Right atrium auricular region (tissue), 2 donors: Measurements from ENCODE around the gene TAX1BP1. TPM values are rescaled to one million over a fixed set of nuclear protein-coding genes. Genes with fewer than 3 reads are reported as not detected.

ENCODE experiments used
- DNase-seq: peaks from one replicate; pipeline ENCODE4 v3.0.0-alpha.2; 2019; ENCODE audit warnings: low spot score
- H3K27ac ChIP-seq, 2 donors: fragments of 200-600 bp; sonication (generic); 1 replicate in 1 of 2; 2 replicates in 1 of 2; pipeline ENCODE4 v1.5.1; 2016 to 2019
- H3K27me3 ChIP-seq, 2 donors: fragments of 200-600 bp; sonication (generic); one replicate each; pipeline versions ENCODE4 v1.5.1 to v1.6.0; 2017 to 2019
- H3K36me3 ChIP-seq: fragments of 200-600 bp; sonication (generic); one replicate; pipeline ENCODE4 v1.5.1; 2016
- H3K4me1 ChIP-seq, 2 donors: fragments of 200-600 bp; sonication (generic); one replicate each; pipeline versions ENCODE4 v1.5.1 to v1.6.0; 2017 to 2019
- H3K4me3 ChIP-seq, 2 donors: fragments of 200-600 bp; sonication (generic); 1 replicate in 1 of 2; 2 replicates in 1 of 2; pipeline ENCODE4 v1.5.1; 2017 to 2019; ENCODE audit warnings: mild to moderate bottlenecking in 1 of 2, moderate library complexity in 1 of 2
- H3K9me3 ChIP-seq, 2 donors: fragments of 200-600 bp; sonication (generic); one replicate each; pipeline ENCODE4 v1.5.1; 2019
- CTCF ChIP-seq, 2 donors: fragments of 200-600 bp; sonication (generic); IDR thresholded peaks; one replicate each; pipeline ENCODE4 v1.5.1; 2019; ENCODE audit warnings: antibody characterized with exemption in 2 of 2
- total RNA-seq, 2 donors: library from RNA; depleted of rRNA; stranded (reverse); fragments of >200 nt; gene quantifications; one replicate each; pipeline ENCODE4 v1.1.0, GENCODE V29; 2016

The TAX1BP1 gene
- total RNA-seq, 2 donors from 2014 or later, result 90.0 to 124 TPM

- Histone ChIP-seq H3K27me3 (no peaks in the 10 kb centered on the region), H3K36me3 (no peaks in the 10 kb centered on the region), H3K4me1 (no peaks in the 10 kb centered on the region), H3K9me3 (no peaks in the 10 kb centered on the region), H3K27ac (no peak overlapping the region), H3K4me3 (no peak overlapping the region)
- no peak for DNase-seq
- no peak for TF ChIP-seq CTCF (IDR thresholded peaks at IDR 0.05)
Measured at GRCh38 chr7:27730112-27730511, 9.8 kb upstream of the TAX1BP1 start.

- H3K9me3 ChIP-seq, result no peaks in the 10 kb centered on the region
- no peak overlapping the region for H3K27ac ChIP-seq
- DNase-seq, result no peak
- H3K36me3 ChIP-seq, result no peaks in the 10 kb centered on the region
- peaks cover 0 to 9% of the 10 kb centered on the region in 2 donors for H3K4me1 ChIP-seq
- H3K4me3 ChIP-seq, result no peak overlapping the region
- no peaks in the 10 kb centered on the region for H3K27me3 ChIP-seq
- TF ChIP-seq CTCF (IDR thresholded peaks at IDR 0.05), result no peak
Measured at GRCh38 chr7:27734583-27734982, 5.4 kb upstream of the TAX1BP1 start.

GRCh38 chr7:27735165-27735564 lies 4.8 kb upstream of the TAX1BP1 start:
- TF ChIP-seq CTCF (IDR thresholded peaks at IDR 0.05), result no peak
- Histone ChIP-seq H3K9me3 (no peaks in the 10 kb centered on the region), H3K36me3 (no peaks in the 10 kb centered on the region), H3K4me1 (peaks cover 0 to 9% of the 10 kb centered on the region in 2 donors), H3K4me3 (no peak overlapping the region), H3K27ac (no peak overlapping the region), H3K27me3 (no peaks in the 10 kb centered on the region)
- DNase-seq, result no peak

DNA sequence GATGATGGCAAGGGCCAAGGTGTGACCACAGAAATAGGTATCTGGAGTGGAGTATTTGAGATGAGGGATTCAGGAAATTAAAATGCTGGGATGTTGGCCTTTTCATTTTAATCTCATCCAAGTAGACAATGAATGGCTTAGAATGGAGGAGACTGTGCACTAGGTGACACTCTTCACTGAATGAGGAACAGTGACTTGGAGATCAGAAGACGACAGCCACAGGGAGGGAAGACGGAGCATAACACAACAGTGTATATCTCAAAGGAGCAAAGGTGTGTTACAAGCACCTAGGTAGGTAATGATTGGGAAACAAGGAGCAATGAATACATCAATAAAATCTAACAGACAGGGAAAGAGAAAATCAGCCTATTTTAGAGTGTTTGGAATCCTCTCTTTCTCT lies 4.1 kb upstream of the TAX1BP1 start:
- no peak for DNase-seq
- Histone ChIP-seq H3K4me3 (no peak overlapping the region), H3K36me3 (no peaks in the 10 kb centered on the region), H3K9me3 (no peaks in the 10 kb centered on the region), H3K4me1 (peaks cover 0 to 9% of the 10 kb centered on the region in 2 donors), H3K27ac (no peak overlapping the region), H3K27me3 (no peaks in the 10 kb centered on the region)
- no peak for TF ChIP-seq CTCF (IDR thresholded peaks at IDR 0.05)

DNA sequence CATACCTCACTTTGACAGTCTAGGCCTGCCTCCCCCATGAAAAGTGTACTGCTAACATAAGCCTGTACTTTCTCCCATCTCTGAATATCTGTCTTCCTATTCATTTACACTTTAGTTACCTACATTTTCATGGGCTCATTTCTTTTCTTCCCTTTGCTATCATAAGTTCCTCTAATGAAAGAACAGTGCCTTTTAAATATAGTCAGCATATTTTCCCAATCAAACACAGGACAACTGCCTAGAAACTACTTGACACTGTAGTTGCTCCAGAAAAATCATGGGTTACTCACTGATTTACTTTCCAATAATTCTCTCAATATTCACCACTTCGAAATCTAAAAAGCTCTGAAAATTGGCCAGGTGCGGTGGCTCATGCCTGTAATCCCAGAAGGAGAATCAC lies 2.8 kb upstream of the TAX1BP1 start:
- TF ChIP-seq CTCF (IDR thresholded peaks at IDR 0.05), result no peak
- Histone ChIP-seq H3K4me1 (peaks cover 0 to 18% of the 10 kb centered on the region in 2 donors), H3K9me3 (no peaks in the 10 kb centered on the region), H3K27ac (no peak overlapping the region), H3K36me3 (no peaks in the 10 kb centered on the region), H3K4me3 (no peak overlapping the region), H3K27me3 (no peaks in the 10 kb centered on the region)
- DNase-seq, result no peak

DNA sequence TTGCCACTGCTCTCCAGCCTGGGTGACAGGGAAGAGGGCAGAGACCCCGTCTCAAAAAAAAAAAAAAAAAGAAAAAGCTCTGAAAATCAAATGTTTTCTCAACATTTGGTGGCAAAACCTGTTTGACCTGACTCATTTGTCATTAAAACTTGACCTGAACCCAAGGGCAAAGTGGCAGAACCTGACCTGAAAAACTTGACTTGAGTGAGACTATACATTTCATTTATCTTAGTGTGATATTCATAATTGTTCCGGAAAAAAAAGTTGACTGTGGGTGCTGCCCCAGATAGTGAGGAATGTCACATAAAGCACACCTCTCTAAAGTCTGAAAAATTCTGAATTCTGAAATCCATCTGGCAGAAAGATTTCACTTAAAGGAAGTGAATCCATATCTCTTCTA lies 2.3 kb upstream of the TAX1BP1 start:
- Histone ChIP-seq H3K9me3 (no peaks in the 10 kb centered on the region), H3K27ac (no peak overlapping the region), H3K36me3 (no peaks in the 10 kb centered on the region), H3K4me3 (no peak overlapping the region), H3K4me1 (peaks cover 0 to 18% of the 10 kb centered on the region in 2 donors), H3K27me3 (no peaks in the 10 kb centered on the region)
- no peak for TF ChIP-seq CTCF (IDR thresholded peaks at IDR 0.05)
- DNase-seq, result no peak
